Gastrocnemius medialis (tissue), 4 donors: ENCODE results near the gene USP36.

ENCODE experiments used
- POLR2A ChIP-seq, 2 donors: fragments of 450-650 bp; IDR thresholded peaks; one replicate each; pipeline ENCODE4 v1.6.1; 2017; ENCODE audit warnings: antibody characterized with exemption in 2 of 2, mild to moderate bottlenecking in 2 of 2, moderate library complexity in 2 of 2
- TF ChIP-seq, protein P1 (sequence below), 5 experiments: fragments of 450-650 bp in 3 of 5; fragments of 200-600 bp in 2 of 5; sonication (generic) in 2 of 5; IDR thresholded peaks in 4 of 5; conservative IDR thresholded peaks in 1 of 5; 1 replicate in 4 of 5; 2 replicates in 1 of 5; pipeline ENCODE4 v1.5.1; 2016 to 2019; ENCODE audit warnings: antibody characterized with exemption in 5 of 5, mild to moderate bottlenecking in 3 of 5, moderate library complexity in 3 of 5

DNA sequence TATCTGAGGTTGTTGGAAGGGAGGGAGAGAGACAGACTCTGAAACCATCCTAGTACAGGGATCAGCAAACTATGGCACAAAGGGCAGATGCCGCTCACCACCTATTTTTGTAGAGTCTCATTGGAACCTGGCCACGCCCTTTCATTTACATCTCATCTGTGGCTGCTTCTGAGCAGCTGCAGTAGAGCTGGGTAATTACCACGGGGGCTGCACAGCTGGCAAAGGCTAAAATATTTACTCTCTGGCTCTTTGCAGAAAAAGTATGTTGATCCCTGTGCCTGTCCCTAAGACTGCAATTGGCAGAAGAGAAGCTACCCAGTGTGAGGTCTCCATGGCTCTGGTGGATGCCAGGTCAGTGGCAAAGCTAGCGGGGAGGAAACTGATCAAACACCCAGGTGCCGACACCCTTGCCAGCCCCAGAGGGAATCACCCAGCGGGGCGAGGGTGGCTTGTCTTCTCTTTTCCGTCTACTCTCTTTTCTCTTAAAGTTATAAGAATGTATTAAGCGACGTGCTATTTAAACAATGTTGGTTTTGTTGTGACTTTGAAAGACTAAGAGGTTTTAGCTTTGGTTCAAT lies 48.4 kb upstream of the USP36 start:
- no peak for TF ChIP-seq POLR2A (IDR thresholded peaks at IDR 0.05)
- TF ChIP-seq, protein P1, sequence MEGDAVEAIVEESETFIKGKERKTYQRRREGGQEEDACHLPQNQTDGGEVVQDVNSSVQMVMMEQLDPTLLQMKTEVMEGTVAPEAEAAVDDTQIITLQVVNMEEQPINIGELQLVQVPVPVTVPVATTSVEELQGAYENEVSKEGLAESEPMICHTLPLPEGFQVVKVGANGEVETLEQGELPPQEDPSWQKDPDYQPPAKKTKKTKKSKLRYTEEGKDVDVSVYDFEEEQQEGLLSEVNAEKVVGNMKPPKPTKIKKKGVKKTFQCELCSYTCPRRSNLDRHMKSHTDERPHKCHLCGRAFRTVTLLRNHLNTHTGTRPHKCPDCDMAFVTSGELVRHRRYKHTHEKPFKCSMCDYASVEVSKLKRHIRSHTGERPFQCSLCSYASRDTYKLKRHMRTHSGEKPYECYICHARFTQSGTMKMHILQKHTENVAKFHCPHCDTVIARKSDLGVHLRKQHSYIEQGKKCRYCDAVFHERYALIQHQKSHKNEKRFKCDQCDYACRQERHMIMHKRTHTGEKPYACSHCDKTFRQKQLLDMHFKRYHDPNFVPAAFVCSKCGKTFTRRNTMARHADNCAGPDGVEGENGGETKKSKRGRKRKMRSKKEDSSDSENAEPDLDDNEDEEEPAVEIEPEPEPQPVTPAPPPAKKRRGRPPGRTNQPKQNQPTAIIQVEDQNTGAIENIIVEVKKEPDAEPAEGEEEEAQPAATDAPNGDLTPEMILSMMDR (IDR thresholded peaks at IDR 0.05 in 4 of 5, conservative IDR thresholded peaks at IDR 0.05 in 1 of 5): no peak
